Hypothalamus (tissue), 51 donors: Measurements from ENCODE around the gene AIP.
"Not testable (repeated sequence)": the region's sequence is repeated elsewhere in the genome, so short reads cannot be mapped to it uniquely, and the experiment has no call there.

Source experiments
- DNase-seq, 51 donors: peaks; one replicate each; lab custom pipeline; 2025; lab: John Stamatoyannopoulos, UW

The AIP gene

GRCh38 chr11:67504005-67504949 is 21.5 kb downstream of the AIP start:
- peak in 19 of 51 donors; percentile 5 to 66 (median 35) for DNase-seq

GRCh38 chr11:67504950-67505581 is 22.2 kb downstream of the AIP start, which contains the start of gene PITPNM1:
Gene PITPNM1 (minus strand): TSS chr11:67505363. CDS start chr11:67504180, 1,183 bp downstream.
- peak in 37 of 51 donors; percentile 11 to 65 (median 38) for DNase-seq

- DNase-seq = peak in 50 of 51 donors; percentile 7 to 87 (median 74)
Observed at GRCh38 chr11:67505605-67506396, 23.0 kb downstream of the AIP start.

- no peak for DNase-seq
Observed at GRCh38 chr11:67506426-67507051, 23.7 kb downstream of the AIP start.

GRCh38 chr11:67507242-67507863 is 24.5 kb downstream of the AIP start:
- DNase-seq = peak in 3 of 51 donors; percentile 43 to 49 (median 47)

- peak; percentile 90 to 99 (median 98) for DNase-seq
Observed at GRCh38 chr11:67507864-67508485, 25.1 kb downstream of the AIP start, which contains the start of gene CDK2AP2. Gene CDK2AP2 (minus strand): TSS chr11:67508162. CDS start chr11:67508082, 80 bp downstream.

- DNase-seq = peak; percentile 77 to 99 (median 94)
Observed at GRCh38 chr11:67508486-67509121, 25.8 kb downstream of the AIP start.

- no peak for DNase-seq
Observed at GRCh38 chr11:67510023-67510345, 27.2 kb downstream of the AIP start.

GRCh38 chr11:67511558-67511957 is 28.7 kb downstream of the AIP start:
- not testable (repeated sequence) for DNase-seq

- no peak for DNase-seq
Observed at GRCh38 chr11:67514116-67514515, 31.3 kb downstream of the AIP start.

- no peak for DNase-seq
Observed at GRCh38 chr11:67516806-67517205, 34.0 kb downstream of the AIP start.

GRCh38 chr11:67517784-67518552 is 35.1 kb downstream of the AIP start:
- no peak for DNase-seq

GRCh38 chr11:67519726-67520125 is 36.9 kb downstream of the AIP start:
- no peak for DNase-seq

GRCh38 chr11:67520856-67521824 is 38.3 kb downstream of the AIP start:
- DNase-seq = no peak

- DNase-seq = no peak
Observed at GRCh38 chr11:67521924-67522323, 39.1 kb downstream of the AIP start.

GRCh38 chr11:67522338-67522737 is 39.5 kb downstream of the AIP start:
- DNase-seq = no peak
